Trophoblast cell (in vitro differentiated cells and primary cell): ENCODE data around the gene RAB30.

Source experiments
- DNase-seq, 2 donors: peaks; one replicate each; pipeline ENCODE4 v3.0.0-alpha.2; 2016
- H2AFZ ChIP-seq: 2 replicates; pipeline ENCODE4 v1.6.1; 2013; ENCODE audit warnings: low read length, moderate library complexity, mild to moderate bottlenecking; ENCODE audit not compliant: insufficient read depth, poor library complexity
- H2AK5ac ChIP-seq: 2 replicates; pipeline ENCODE4 v1.6.1; 2013; ENCODE audit warnings: mild to moderate bottlenecking, low read length
- H2BK120ac ChIP-seq: 2 replicates; pipeline ENCODE4 v1.6.1; 2013; ENCODE audit warnings: low read length, mild to moderate bottlenecking, moderate library complexity; ENCODE audit not compliant: insufficient read depth, poor library complexity
- H2BK12ac ChIP-seq: 2 replicates; pipeline ENCODE4 v1.6.1; 2013; ENCODE audit warnings: mild to moderate bottlenecking, low read length, moderate library complexity
- H2BK5ac ChIP-seq: 2 replicates; pipeline ENCODE4 v1.6.1; 2013; ENCODE audit warnings: low read length, low read depth, moderate library complexity, mild to moderate bottlenecking; ENCODE audit not compliant: poor library complexity
- H3K14ac ChIP-seq: 2 replicates; pipeline ENCODE4 v1.6.1; 2013; ENCODE audit warnings: mild to moderate bottlenecking, low read length
- H3K18ac ChIP-seq: 2 replicates; pipeline ENCODE4 v1.6.1; 2013; ENCODE audit warnings: mild to moderate bottlenecking, low read length
- H3K23ac ChIP-seq: 2 replicates; pipeline ENCODE4 v1.6.1; 2013; ENCODE audit warnings: low read length
- H3K27ac ChIP-seq: 2 replicates; pipeline ENCODE4 v1.5.1; 2013; ENCODE audit warnings: low read depth, mild to moderate bottlenecking, inconsistent platforms, low read length, moderate library complexity
- H3K27me3 ChIP-seq: 2 replicates; pipeline ENCODE4 v1.6.1; 2013; ENCODE audit warnings: inconsistent platforms, mild to moderate bottlenecking, low read length, moderate library complexity; ENCODE audit not compliant: insufficient read depth
- H3K36me3 ChIP-seq, 2 experiments: 1 replicate in 1 of 2; 2 replicates in 1 of 2; pipeline ENCODE4 v1.6.1; 2013; ENCODE audit warnings: low read length in 2 of 2, mild to moderate bottlenecking in 2 of 2, moderate library complexity in 1 of 2; ENCODE audit not compliant: insufficient read depth in 2 of 2, control insufficient read depth in 1 of 2
- H3K4ac ChIP-seq: 2 replicates; pipeline ENCODE4 v1.6.1; 2013; ENCODE audit warnings: low read depth, mild to moderate bottlenecking, low read length, moderate library complexity
- H3K4me1 ChIP-seq, 2 experiments: 1 replicate in 1 of 2; 2 replicates in 1 of 2; pipeline ENCODE4 v1.6.1; 2013; ENCODE audit warnings: low read length in 2 of 2, mild to moderate bottlenecking in 2 of 2, moderate library complexity in 1 of 2; ENCODE audit not compliant: insufficient read depth in 2 of 2, control insufficient read depth in 1 of 2
- H3K4me2 ChIP-seq: 2 replicates; pipeline ENCODE4 v1.6.1; 2013; ENCODE audit warnings: inconsistent platforms, mild to moderate bottlenecking, low read length, moderate library complexity
- H3K4me3 ChIP-seq: 2 replicates; pipeline ENCODE4 v1.5.1; 2013; ENCODE audit warnings: mild to moderate bottlenecking, low read depth, low read length, inconsistent platforms
- H3K79me1 ChIP-seq: one replicate; pipeline ENCODE4 v1.6.1; 2013; ENCODE audit warnings: low read length
- H3K79me2 ChIP-seq: 2 replicates; pipeline ENCODE4 v1.6.1; 2013; ENCODE audit warnings: low read length, mild to moderate bottlenecking; ENCODE audit not compliant: control insufficient read depth, insufficient read depth, poor library complexity
- H3K9ac ChIP-seq: 2 replicates; pipeline ENCODE4 v1.6.1; 2013; ENCODE audit warnings: mild to moderate bottlenecking, low read length
- H3K9me3 ChIP-seq: 2 replicates; pipeline ENCODE4 v1.6.1; 2013; ENCODE audit warnings: low read depth, mild to moderate bottlenecking, control low read depth, inconsistent platforms, low read length; ENCODE audit not compliant: insufficient read depth
- H4K12ac ChIP-seq: 2 replicates; pipeline ENCODE4 v1.6.1; 2013; ENCODE audit warnings: low read depth, mild to moderate bottlenecking, low read length, moderate library complexity
- H4K8ac ChIP-seq: 2 replicates; pipeline ENCODE4 v1.6.1; 2013; ENCODE audit warnings: low read depth, mild to moderate bottlenecking, low read length, moderate library complexity
- H4K91ac ChIP-seq: one replicate; pipeline ENCODE4 v1.6.1; 2013; ENCODE audit warnings: low read depth, mild to moderate bottlenecking, low read length, moderate library complexity
- WGBS: extraction: QIAGEN DNeasy Blood & Tissue Kit; methylation state at CpG from one replicate; pipeline ENCODE4 v1.1.7; 2013; ENCODE audit warnings: missing lambda C conversion rate; ENCODE audit not compliant: insufficient read length, insufficient coverage; ENCODE audit errors: extremely low coverage; 5-methylcytosine and 5-hydroxymethylcytosine counted together

RAB30 gene

DNA sequence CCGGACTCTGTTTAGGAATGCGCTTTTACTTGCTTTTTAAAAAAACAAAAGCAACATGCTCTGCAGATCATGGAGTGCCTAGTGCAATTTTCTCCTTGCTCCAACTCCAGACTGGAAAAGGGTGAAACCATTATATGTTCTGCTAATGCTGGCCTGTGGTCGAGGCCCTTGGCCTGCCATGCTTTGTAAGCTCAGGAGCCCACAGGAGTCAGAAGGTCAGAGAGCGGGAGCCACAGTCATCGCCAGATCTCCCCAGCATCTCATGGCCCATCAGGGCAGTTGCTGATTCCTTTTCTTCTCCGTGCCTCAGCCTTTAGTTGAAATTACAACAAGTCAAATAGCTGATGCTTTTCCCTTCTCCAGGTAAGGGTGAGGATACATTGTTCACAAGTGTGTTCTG, 89.8 kb downstream of the RAB30 start:
- Histone ChIP-seq H4K8ac (no peak overlapping the region), H3K4me3 (no peak overlapping the region), H3K79me1 (no peaks in the 10 kb centered on the region), H4K91ac (no peak overlapping the region), H3K18ac (no peak overlapping the region), H2BK12ac (no peak overlapping the region), H3K14ac (no peak overlapping the region), H2AK5ac (no peak overlapping the region), H3K27me3 (no peaks in the 10 kb centered on the region), H2AFZ (no peak overlapping the region), H3K4ac (no peak overlapping the region), H3K79me2 (no peaks in the 10 kb centered on the region), H3K9me3 (no peaks in the 10 kb centered on the region), H3K36me3 (peaks cover 0 to 5% of the 10 kb centered on the region in 2 experiments), H3K27ac (no peak overlapping the region), H3K4me1 (no peaks in the 10 kb centered on the region), H2BK120ac (no peak overlapping the region), H4K12ac (no peak overlapping the region), H2BK5ac (no peak overlapping the region), H3K4me2 (no peak overlapping the region), H3K23ac (no peak overlapping the region), H3K9ac (no peak overlapping the region)
- no CpG with 5 or more reads among the region's 6 CpGs for WGBS
- DNase-seq: no peak

DNA sequence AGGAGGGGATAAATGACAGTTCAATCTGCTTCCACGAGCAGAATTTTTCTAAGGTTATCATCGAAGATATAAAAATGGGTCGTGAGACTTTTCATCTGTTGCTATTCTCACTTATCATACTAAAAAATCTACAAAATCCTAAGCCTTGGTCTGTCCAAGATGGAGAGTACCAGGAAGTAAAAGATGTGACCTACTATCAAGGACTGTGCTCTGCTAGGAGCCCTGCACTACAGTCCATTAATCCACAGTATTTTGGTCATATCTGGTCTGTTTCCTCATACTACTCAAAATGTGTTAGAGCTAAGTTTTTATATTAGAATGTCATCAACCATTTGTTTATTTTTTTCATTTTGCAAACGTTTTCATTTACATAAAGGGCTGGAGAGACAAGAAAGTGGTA, 90.8 kb downstream of the RAB30 start:
- H3K79me1 ChIP-seq: no peaks in the 10 kb centered on the region
- no peak overlapping the region for H2BK5ac ChIP-seq
- H3K23ac ChIP-seq: no peak overlapping the region
- H2BK12ac ChIP-seq: no peak overlapping the region
- no peak overlapping the region for H2AFZ ChIP-seq
- H3K27ac ChIP-seq: no peak overlapping the region
- H3K9ac ChIP-seq: no peak overlapping the region
- WGBS: no CpG with 5 or more reads among the region's 4 CpGs
- H3K27me3 ChIP-seq: no peaks in the 10 kb centered on the region
- H2AK5ac ChIP-seq: no peak overlapping the region
- no peak overlapping the region for H2BK120ac ChIP-seq
- DNase-seq: no peak
- H3K9me3 ChIP-seq: no peaks in the 10 kb centered on the region
- peaks cover 0 to 5% of the 10 kb centered on the region in 2 experiments for H3K36me3 ChIP-seq
- H4K91ac ChIP-seq: no peak overlapping the region
- no peaks in the 10 kb centered on the region for H3K79me2 ChIP-seq
- no peak overlapping the region for H3K4me2 ChIP-seq
- H3K4me3 ChIP-seq: no peak overlapping the region
- no peak overlapping the region for H4K12ac ChIP-seq
- H3K4ac ChIP-seq: no peak overlapping the region
- H3K14ac ChIP-seq: no peak overlapping the region
- no peak overlapping the region for H3K18ac ChIP-seq
- no peaks in the 10 kb centered on the region for H3K4me1 ChIP-seq
- no peak overlapping the region for H4K8ac ChIP-seq

DNA sequence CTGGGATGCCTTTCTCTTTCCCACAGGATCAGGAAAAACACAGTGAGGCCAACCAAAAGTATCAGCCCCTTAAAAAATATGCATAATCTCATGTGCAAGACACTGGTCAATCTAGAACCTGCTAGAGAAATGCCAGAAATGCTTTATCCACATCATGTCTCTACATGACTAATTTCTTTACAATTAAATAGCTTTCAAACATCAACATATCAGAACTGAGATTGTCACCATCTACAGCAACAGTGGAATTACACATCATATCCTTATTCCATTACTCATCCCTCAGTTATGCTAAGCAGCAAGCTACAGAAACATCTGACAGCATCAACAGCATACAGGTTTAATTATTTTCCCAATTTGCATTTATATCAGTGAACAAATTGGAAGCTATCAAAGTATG, 91.4 kb downstream of the RAB30 start:
- Histone ChIP-seq H3K18ac (no peak overlapping the region), H3K4ac (no peak overlapping the region), H2BK120ac (no peak overlapping the region), H2AFZ (no peak overlapping the region), H3K23ac (no peak overlapping the region), H3K14ac (no peak overlapping the region), H3K4me2 (no peak overlapping the region), H3K36me3 (peaks cover 0 to 5% of the 10 kb centered on the region in 2 experiments), H4K91ac (no peak overlapping the region), H3K27me3 (no peaks in the 10 kb centered on the region), H4K12ac (no peak overlapping the region), H3K79me1 (no peaks in the 10 kb centered on the region), H2BK5ac (no peak overlapping the region), H2BK12ac (no peak overlapping the region), H3K9me3 (no peaks in the 10 kb centered on the region), H2AK5ac (no peak overlapping the region), H4K8ac (no peak overlapping the region), H3K9ac (no peak overlapping the region), H3K79me2 (no peaks in the 10 kb centered on the region), H3K4me3 (no peak overlapping the region), H3K4me1 (no peaks in the 10 kb centered on the region), H3K27ac (no peak overlapping the region)
- DNase-seq: peak in 1 of 2 donors; percentile 55

DNA sequence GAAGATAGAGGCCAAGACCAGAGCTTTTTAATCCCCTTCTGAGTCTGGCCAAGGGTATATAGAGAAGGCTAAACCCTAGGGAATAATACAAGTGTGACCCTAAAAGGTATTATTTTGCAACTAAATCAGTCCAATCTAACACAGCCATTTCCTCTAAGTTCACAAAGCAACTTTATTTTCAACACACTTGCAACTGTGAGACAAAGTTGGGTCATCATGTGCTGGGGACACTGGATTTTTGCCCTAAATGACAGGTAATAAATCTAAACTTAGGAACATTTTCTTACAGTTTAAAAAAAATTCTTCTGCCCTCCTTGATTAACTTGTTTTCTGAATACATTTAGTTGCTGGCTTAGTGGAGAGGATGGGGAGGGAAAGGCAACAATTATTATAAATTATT, 91.9 kb downstream of the RAB30 start:
- Histone ChIP-seq H4K12ac (no peak overlapping the region), H3K27ac (no peak overlapping the region), H3K27me3 (no peaks in the 10 kb centered on the region), H2BK12ac (no peak overlapping the region), H3K79me2 (no peaks in the 10 kb centered on the region), H3K14ac (no peak overlapping the region), H2AFZ (no peak overlapping the region), H3K23ac (no peak overlapping the region), H3K18ac (no peak overlapping the region), H2BK5ac (no peak overlapping the region), H3K4me2 (no peak overlapping the region), H3K9ac (no peak overlapping the region), H3K4me1 (no peaks in the 10 kb centered on the region), H3K9me3 (no peaks in the 10 kb centered on the region), H3K36me3 (peaks cover 0 to 5% of the 10 kb centered on the region in 2 experiments), H4K91ac (no peak overlapping the region), H2AK5ac (no peak overlapping the region), H4K8ac (no peak overlapping the region), H3K4ac (no peak overlapping the region), H3K4me3 (no peak overlapping the region), H3K79me1 (no peaks in the 10 kb centered on the region), H2BK120ac (no peak overlapping the region)
- DNase-seq: no peak
